Measurements from ENCODE around the gene PBX1.
"Not testable (repeated sequence)": the region's sequence is repeated elsewhere in the genome, so short reads cannot be mapped to it uniquely, and the experiment has no call there.

The PBX1 gene

GRCh38 chr1:164650531-164650930 is 91.5 kb downstream of the PBX1 start:
- H3K36me3 ChIP-seq (ENCODE audit: insufficient read depth, low read length), result no peaks in the 10 kb centered on the region
- H3K9me3 ChIP-seq (ENCODE audit: low read length), result no peaks in the 10 kb centered on the region
- no peak overlapping the region for H3K4me3 ChIP-seq (ENCODE audit: low read depth in 1 of 2, low read length in 2 of 2)
- H3K9ac ChIP-seq (ENCODE audit: low read length), result no peak overlapping the region
- H3K27ac ChIP-seq (ENCODE audit: low read depth, low read length), result no peak overlapping the region
- peaks cover 59% of the 10 kb centered on the region for H3K4me1 ChIP-seq (ENCODE audit: insufficient read depth, low read length)
- H3K27me3 ChIP-seq (ENCODE audit: control insufficient read depth in 1 of 2, insufficient read depth in 2 of 2, low read length in 2 of 2), result no peaks in the 10 kb centered on the region

- H3K4me1 ChIP-seq (ENCODE audit: insufficient read depth, low read length), result peaks cover 50% of the 10 kb centered on the region
- H3K27me3 ChIP-seq (ENCODE audit: control insufficient read depth in 1 of 2, insufficient read depth in 2 of 2, low read length in 2 of 2), result no peaks in the 10 kb centered on the region
- H3K9ac ChIP-seq (ENCODE audit: low read length), result no peak overlapping the region
- H3K4me3 ChIP-seq (ENCODE audit: low read depth in 1 of 2, low read length in 2 of 2), result peak overlapping the region in 1 of 2 donors; percentile 6
- no peaks in the 10 kb centered on the region for H3K9me3 ChIP-seq (ENCODE audit: low read length)
- no peaks in the 10 kb centered on the region for H3K36me3 ChIP-seq (ENCODE audit: insufficient read depth, low read length)
- H3K27ac ChIP-seq (ENCODE audit: low read depth, low read length), result no peak overlapping the region
Measured at GRCh38 chr1:164651351-164651951, 92.5 kb downstream of the PBX1 start.

GRCh38 chr1:164652969-164653368 is 94.0 kb downstream of the PBX1 start:
- H3K4me3 ChIP-seq (ENCODE audit: low read depth in 1 of 2, low read length in 2 of 2); H3K36me3 ChIP-seq (ENCODE audit: insufficient read depth, low read length); H3K9ac ChIP-seq (ENCODE audit: low read length); H3K27me3 ChIP-seq (ENCODE audit: control insufficient read depth in 1 of 2, insufficient read depth in 2 of 2, low read length in 2 of 2); H3K27ac ChIP-seq (ENCODE audit: low read depth, low read length); H3K9me3 ChIP-seq (ENCODE audit: low read length): not testable (repeated sequence)
- H3K4me1 ChIP-seq (ENCODE audit: insufficient read depth, low read length), result peaks cover 36% of the 10 kb centered on the region

GRCh38 chr1:164653705-164654104 is 94.7 kb downstream of the PBX1 start:
- Histone ChIP-seq H3K36me3 (ENCODE audit: insufficient read depth, low read length) (no peaks in the 10 kb centered on the region), H3K4me3 (ENCODE audit: low read depth in 1 of 2, low read length in 2 of 2) (no peak overlapping the region), H3K9ac (ENCODE audit: low read length) (no peak overlapping the region), H3K27ac (ENCODE audit: low read depth, low read length) (no peak overlapping the region), H3K4me1 (ENCODE audit: insufficient read depth, low read length) (peaks cover 33% of the 10 kb centered on the region), H3K9me3 (ENCODE audit: low read length) (no peaks in the 10 kb centered on the region), H3K27me3 (ENCODE audit: control insufficient read depth in 1 of 2, insufficient read depth in 2 of 2, low read length in 2 of 2) (no peaks in the 10 kb centered on the region)

- Histone ChIP-seq H3K36me3 (ENCODE audit: insufficient read depth, low read length) (no peaks in the 10 kb centered on the region), H3K27ac (ENCODE audit: low read depth, low read length) (no peak overlapping the region), H3K4me1 (ENCODE audit: insufficient read depth, low read length) (peaks cover 33% of the 10 kb centered on the region), H3K9me3 (ENCODE audit: low read length) (no peaks in the 10 kb centered on the region), H3K9ac (ENCODE audit: low read length) (no peak overlapping the region), H3K27me3 (ENCODE audit: control insufficient read depth in 1 of 2, insufficient read depth in 2 of 2, low read length in 2 of 2) (no peaks in the 10 kb centered on the region), H3K4me3 (ENCODE audit: low read depth in 1 of 2, low read length in 2 of 2) (no peak overlapping the region)
Measured at GRCh38 chr1:164654200-164654599, 95.2 kb downstream of the PBX1 start.

GRCh38 chr1:164658864-164659263 is 99.9 kb downstream of the PBX1 start:
- no peak overlapping the region for H3K4me3 ChIP-seq (ENCODE audit: low read depth in 1 of 2, low read length in 2 of 2)
- H3K36me3 ChIP-seq (ENCODE audit: insufficient read depth, low read length), result no peaks in the 10 kb centered on the region
- peaks cover 32% of the 10 kb centered on the region for H3K4me1 ChIP-seq (ENCODE audit: insufficient read depth, low read length)
- H3K27ac ChIP-seq (ENCODE audit: low read depth, low read length), result no peak overlapping the region
- no peaks in the 10 kb centered on the region for H3K9me3 ChIP-seq (ENCODE audit: low read length)
- no peak overlapping the region for H3K9ac ChIP-seq (ENCODE audit: low read length)
- no peaks in the 10 kb centered on the region for H3K27me3 ChIP-seq (ENCODE audit: control insufficient read depth in 1 of 2, insufficient read depth in 2 of 2, low read length in 2 of 2)

- H3K4me3 ChIP-seq (ENCODE audit: low read depth in 1 of 2, low read length in 2 of 2), result peak overlapping the region in 1 of 2 donors; percentile 17
- H3K27ac ChIP-seq (ENCODE audit: low read depth, low read length), result no peak overlapping the region
- H3K4me1 ChIP-seq (ENCODE audit: insufficient read depth, low read length), result peaks cover 39% of the 10 kb centered on the region
- H3K36me3 ChIP-seq (ENCODE audit: insufficient read depth, low read length), result no peaks in the 10 kb centered on the region
- H3K27me3 ChIP-seq (ENCODE audit: control insufficient read depth in 1 of 2, insufficient read depth in 2 of 2, low read length in 2 of 2), result no peaks in the 10 kb centered on the region
- H3K9me3 ChIP-seq (ENCODE audit: low read length), result no peaks in the 10 kb centered on the region
- H3K9ac ChIP-seq (ENCODE audit: low read length), result no peak overlapping the region
Measured at GRCh38 chr1:164659621-164660411, 100.8 kb downstream of the PBX1 start.

- Histone ChIP-seq H3K4me1 (ENCODE audit: insufficient read depth, low read length) (peaks cover 39% of the 10 kb centered on the region), H3K27ac (ENCODE audit: low read depth, low read length) (no peak overlapping the region), H3K9ac (ENCODE audit: low read length) (no peak overlapping the region), H3K9me3 (ENCODE audit: low read length) (no peaks in the 10 kb centered on the region), H3K27me3 (ENCODE audit: control insufficient read depth in 1 of 2, insufficient read depth in 2 of 2, low read length in 2 of 2) (no peaks in the 10 kb centered on the region), H3K4me3 (ENCODE audit: low read depth in 1 of 2, low read length in 2 of 2) (peak overlapping the region in 1 of 2 donors; percentile 17), H3K36me3 (ENCODE audit: insufficient read depth, low read length) (no peaks in the 10 kb centered on the region)
Measured at GRCh38 chr1:164660412-164660772, 101.4 kb downstream of the PBX1 start.

GRCh38 chr1:164660775-164661174 is 101.8 kb downstream of the PBX1 start:
- H3K9me3 ChIP-seq (ENCODE audit: low read length), result no peaks in the 10 kb centered on the region
- H3K27ac ChIP-seq (ENCODE audit: low read depth, low read length), result no peak overlapping the region
- H3K4me1 ChIP-seq (ENCODE audit: insufficient read depth, low read length), result peaks cover 39% of the 10 kb centered on the region
- no peak overlapping the region for H3K4me3 ChIP-seq (ENCODE audit: low read depth in 1 of 2, low read length in 2 of 2)
- H3K27me3 ChIP-seq (ENCODE audit: control insufficient read depth in 1 of 2, insufficient read depth in 2 of 2, low read length in 2 of 2), result no peaks in the 10 kb centered on the region
- no peaks in the 10 kb centered on the region for H3K36me3 ChIP-seq (ENCODE audit: insufficient read depth, low read length)
- no peak overlapping the region for H3K9ac ChIP-seq (ENCODE audit: low read length)

- H3K4me1 ChIP-seq (ENCODE audit: insufficient read depth, low read length), result peaks cover 43% of the 10 kb centered on the region
- no peaks in the 10 kb centered on the region for H3K9me3 ChIP-seq (ENCODE audit: low read length)
- H3K4me3 ChIP-seq (ENCODE audit: low read depth in 1 of 2, low read length in 2 of 2), result no peak overlapping the region
- no peak overlapping the region for H3K27ac ChIP-seq (ENCODE audit: low read depth, low read length)
- no peaks in the 10 kb centered on the region for H3K27me3 ChIP-seq (ENCODE audit: control insufficient read depth in 1 of 2, insufficient read depth in 2 of 2, low read length in 2 of 2)
- H3K36me3 ChIP-seq (ENCODE audit: insufficient read depth, low read length), result no peaks in the 10 kb centered on the region
- H3K9ac ChIP-seq (ENCODE audit: low read length), result no peak overlapping the region
Measured at GRCh38 chr1:164662462-164662861, 103.5 kb downstream of the PBX1 start.

- Histone ChIP-seq H3K4me1 (ENCODE audit: insufficient read depth, low read length) (peaks cover 43% of the 10 kb centered on the region), H3K27ac (ENCODE audit: low read depth, low read length) (no peak overlapping the region), H3K36me3 (ENCODE audit: insufficient read depth, low read length) (no peaks in the 10 kb centered on the region), H3K27me3 (ENCODE audit: control insufficient read depth in 1 of 2, insufficient read depth in 2 of 2, low read length in 2 of 2) (no peaks in the 10 kb centered on the region), H3K4me3 (ENCODE audit: low read depth in 1 of 2, low read length in 2 of 2) (no peak overlapping the region), H3K9me3 (ENCODE audit: low read length) (no peaks in the 10 kb centered on the region), H3K9ac (ENCODE audit: low read length) (no peak overlapping the region)
Measured at GRCh38 chr1:164662955-164663354, 104.0 kb downstream of the PBX1 start.

- Histone ChIP-seq H3K4me1 (ENCODE audit: insufficient read depth, low read length) (peaks cover 35% of the 10 kb centered on the region), H3K9ac (ENCODE audit: low read length) (no peak overlapping the region), H3K27ac (ENCODE audit: low read depth, low read length) (no peak overlapping the region), H3K9me3 (ENCODE audit: low read length) (no peaks in the 10 kb centered on the region), H3K27me3 (ENCODE audit: control insufficient read depth in 1 of 2, insufficient read depth in 2 of 2, low read length in 2 of 2) (no peaks in the 10 kb centered on the region), H3K4me3 (ENCODE audit: low read depth in 1 of 2, low read length in 2 of 2) (no peak overlapping the region), H3K36me3 (ENCODE audit: insufficient read depth, low read length) (no peaks in the 10 kb centered on the region)
Measured at GRCh38 chr1:164664127-164664526, 105.1 kb downstream of the PBX1 start.
